Fibroblast of mammary gland (primary cell): ENCODE data around the gene SLC31A2.
A peak's percentile ranks its signal among the peaks of the same experiment; 100 is the strongest.

ENCODE experiments used
- DNase-seq: peaks from one replicate; pipeline ENCODE4 v3.0.0-alpha.2; 2010; ENCODE audit warnings: low read depth
- H3K4me3 ChIP-seq: 2 replicates; pipeline ENCODE4 v1.5.1; 2011; ENCODE audit warnings: low read depth, mild to moderate bottlenecking, low read length, moderate library complexity; ENCODE audit not compliant: control insufficient read depth
- TF ChIP-seq, protein P1 (sequence below): conservative IDR thresholded peaks from 2 replicates; pipeline ENCODE4 v1.5.1; 2011; ENCODE audit warnings: low read depth, low read length, inconsistent platforms; ENCODE audit not compliant: control insufficient read depth, insufficient read depth

The SLC31A2 gene

GRCh38 chr9:113185271-113185670 lies 34.5 kb downstream of the SLC31A2 start:
- H3K4me3 ChIP-seq: no peak overlapping the region
- TF ChIP-seq, protein P1, sequence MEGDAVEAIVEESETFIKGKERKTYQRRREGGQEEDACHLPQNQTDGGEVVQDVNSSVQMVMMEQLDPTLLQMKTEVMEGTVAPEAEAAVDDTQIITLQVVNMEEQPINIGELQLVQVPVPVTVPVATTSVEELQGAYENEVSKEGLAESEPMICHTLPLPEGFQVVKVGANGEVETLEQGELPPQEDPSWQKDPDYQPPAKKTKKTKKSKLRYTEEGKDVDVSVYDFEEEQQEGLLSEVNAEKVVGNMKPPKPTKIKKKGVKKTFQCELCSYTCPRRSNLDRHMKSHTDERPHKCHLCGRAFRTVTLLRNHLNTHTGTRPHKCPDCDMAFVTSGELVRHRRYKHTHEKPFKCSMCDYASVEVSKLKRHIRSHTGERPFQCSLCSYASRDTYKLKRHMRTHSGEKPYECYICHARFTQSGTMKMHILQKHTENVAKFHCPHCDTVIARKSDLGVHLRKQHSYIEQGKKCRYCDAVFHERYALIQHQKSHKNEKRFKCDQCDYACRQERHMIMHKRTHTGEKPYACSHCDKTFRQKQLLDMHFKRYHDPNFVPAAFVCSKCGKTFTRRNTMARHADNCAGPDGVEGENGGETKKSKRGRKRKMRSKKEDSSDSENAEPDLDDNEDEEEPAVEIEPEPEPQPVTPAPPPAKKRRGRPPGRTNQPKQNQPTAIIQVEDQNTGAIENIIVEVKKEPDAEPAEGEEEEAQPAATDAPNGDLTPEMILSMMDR: no peak
- peak; percentile 23 for DNase-seq

DNA sequence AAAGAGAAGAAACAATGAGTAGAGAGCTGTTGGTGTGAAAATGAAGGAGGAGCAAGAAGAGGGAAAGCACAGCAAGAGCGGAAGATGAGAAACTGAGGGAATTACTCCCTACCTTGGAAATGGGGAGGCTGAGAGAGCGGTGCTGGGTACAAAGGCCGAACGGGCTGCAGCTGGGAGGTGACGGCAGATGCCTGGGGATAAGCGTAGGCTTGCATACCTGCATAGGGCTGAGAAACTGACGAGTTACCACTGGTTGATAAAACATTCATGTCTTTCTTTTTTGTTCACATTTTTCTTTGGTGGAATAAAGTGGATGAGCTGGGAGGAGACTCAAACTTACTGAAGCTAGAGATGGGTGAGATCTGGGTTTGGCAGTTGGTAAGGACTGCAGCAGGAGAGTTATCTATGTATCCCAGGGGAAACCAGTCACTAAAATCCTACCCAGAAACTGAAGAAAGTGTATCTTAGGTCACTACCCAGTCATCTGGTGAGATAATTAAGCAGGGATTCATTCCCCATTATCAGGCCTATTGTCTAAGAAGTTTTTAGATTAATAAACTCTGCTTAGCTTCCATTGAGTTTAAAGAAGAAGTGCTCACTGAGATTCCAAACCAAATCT lies 35.4 kb downstream of the SLC31A2 start:
- no peak overlapping the region for H3K4me3 ChIP-seq
- peak; percentile 21 for DNase-seq
- TF ChIP-seq, protein P1: no peak

DNA sequence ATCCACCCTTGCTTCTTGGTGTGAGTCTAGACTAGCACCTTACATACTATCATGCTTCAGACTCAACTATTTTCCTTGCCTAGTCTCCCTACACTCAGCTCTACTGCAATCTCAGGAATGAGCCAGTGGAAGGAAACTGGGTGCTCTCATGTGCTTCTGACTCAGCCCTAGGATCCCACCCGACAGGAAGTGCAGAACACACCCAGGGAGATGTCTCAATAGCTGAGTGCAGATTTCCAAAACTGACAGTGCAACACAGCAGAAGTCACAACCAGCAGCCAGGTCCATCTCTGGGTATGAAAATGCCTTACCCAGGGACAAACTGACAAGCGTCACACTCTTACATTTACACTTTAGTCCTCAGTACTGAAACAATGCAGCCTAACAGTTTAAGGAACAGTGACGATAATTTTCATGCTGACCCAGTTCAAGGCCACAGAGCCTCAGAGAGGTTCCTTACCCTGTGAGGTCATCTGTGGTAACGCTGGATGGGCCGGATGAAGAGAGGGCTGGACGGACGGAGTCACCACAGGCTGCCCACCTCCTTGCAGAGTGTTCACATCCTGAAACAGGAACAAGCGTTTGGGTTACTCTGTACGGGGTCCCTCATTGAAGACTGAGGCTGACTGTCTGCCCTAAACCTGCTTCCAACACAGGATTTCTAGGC lies 37.3 kb downstream of the SLC31A2 start:
- TF ChIP-seq, protein P1: no peak
- H3K4me3 ChIP-seq: peak overlapping the region; percentile 55
- peak; percentile 95 for DNase-seq

DNA sequence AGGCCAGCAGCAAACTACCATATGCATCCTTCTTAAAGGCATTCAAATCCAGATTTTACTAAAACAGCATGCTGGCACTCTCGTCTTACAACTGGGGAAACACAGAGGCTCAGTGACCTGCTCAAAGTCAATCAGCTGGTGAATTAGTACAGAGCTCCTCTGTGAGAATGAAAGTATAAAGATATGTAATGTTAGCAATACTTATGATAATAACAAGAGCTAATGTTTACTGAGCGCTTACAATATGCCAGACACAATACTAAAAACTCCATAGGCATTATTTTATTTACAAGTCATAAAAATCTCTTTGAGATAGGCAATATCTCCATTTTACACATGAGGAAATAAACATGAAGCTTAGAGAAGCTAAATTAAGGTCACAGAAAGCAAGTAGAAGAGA lies 41.6 kb downstream of the SLC31A2 start:
- no peak for DNase-seq
- no peak overlapping the region for H3K4me3 ChIP-seq
- TF ChIP-seq, protein P1: no peak

GRCh38 chr9:113199683-113200329 lies 49.0 kb downstream of the SLC31A2 start:
- no peak overlapping the region for H3K4me3 ChIP-seq
- no peak for DNase-seq
- TF ChIP-seq, protein P1: no peak

- H3K4me3 ChIP-seq: no peak overlapping the region
- DNase-seq: no peak
- TF ChIP-seq, protein P1: no peak
These were observed 54.6 kb downstream of the SLC31A2 start for GRCh38 chr9:113205432-113205831.
